HG02981 (cell line): Measurements from ENCODE around the gene ARID4B.
"Not testable (repeated sequence)": the region's sequence is repeated elsewhere in the genome, so short reads cannot be mapped to it uniquely, and the experiment has no call there.

Experiments
- ATAC-seq: cut with Tn5 transposase; IDR thresholded peaks from one replicate; pipeline ENCODE4 v1.9.1; 2021; ENCODE audit warnings: mild to moderate bottlenecking, moderate library complexity; ENCODE audit not compliant: unreplicated experiment

Gene ARID4B

DNA sequence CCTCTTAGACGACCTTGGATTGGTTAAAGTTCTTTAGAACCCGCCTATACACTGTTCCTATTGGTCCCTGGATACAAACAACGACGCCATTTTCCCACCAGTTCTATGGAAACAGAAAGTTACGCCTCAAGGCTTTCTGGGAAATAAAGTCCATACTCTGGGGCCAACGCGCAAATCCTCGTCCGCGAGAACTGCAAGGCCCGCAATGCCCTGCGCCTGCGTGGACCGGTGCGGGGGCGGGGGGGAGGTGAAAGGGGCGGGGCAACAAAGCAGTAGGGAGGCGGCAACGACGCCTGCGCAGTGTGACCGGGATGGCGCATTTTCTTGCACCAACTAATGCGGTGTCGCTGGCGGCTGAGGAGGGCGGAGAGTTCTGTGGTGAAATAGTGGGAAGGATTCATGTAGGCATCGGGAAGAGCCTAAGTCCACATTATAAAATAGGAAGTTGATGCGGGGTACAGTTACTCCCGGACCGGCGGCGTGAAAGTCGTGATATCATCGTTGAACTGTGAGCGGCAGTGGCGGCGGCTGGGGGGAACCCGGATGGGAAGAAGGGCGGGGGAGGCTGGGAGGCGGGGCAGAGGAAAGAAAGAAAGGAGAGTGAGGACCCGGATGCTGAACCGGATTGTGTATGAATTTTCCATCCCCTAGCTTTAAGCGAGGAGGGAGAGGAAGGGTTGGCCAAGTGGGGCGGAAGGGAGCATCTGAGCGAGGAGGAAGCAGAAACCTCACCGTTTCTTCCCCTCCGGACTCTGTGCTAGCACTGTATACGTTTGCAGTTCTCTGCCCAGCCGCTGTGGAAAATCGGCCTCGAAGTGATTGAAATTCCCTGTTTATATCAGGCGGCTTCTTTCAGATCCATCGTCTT is 526 bp upstream of the ARID4B start, which contains the start of gene GGPS1:
TSS of gene GGPS1 (plus strand) at position 300 of the 868 bp plus-strand sequence. CDS start 6,695 bp downstream, outside the sequence.
- peak; percentile 67 for ATAC-seq

DNA sequence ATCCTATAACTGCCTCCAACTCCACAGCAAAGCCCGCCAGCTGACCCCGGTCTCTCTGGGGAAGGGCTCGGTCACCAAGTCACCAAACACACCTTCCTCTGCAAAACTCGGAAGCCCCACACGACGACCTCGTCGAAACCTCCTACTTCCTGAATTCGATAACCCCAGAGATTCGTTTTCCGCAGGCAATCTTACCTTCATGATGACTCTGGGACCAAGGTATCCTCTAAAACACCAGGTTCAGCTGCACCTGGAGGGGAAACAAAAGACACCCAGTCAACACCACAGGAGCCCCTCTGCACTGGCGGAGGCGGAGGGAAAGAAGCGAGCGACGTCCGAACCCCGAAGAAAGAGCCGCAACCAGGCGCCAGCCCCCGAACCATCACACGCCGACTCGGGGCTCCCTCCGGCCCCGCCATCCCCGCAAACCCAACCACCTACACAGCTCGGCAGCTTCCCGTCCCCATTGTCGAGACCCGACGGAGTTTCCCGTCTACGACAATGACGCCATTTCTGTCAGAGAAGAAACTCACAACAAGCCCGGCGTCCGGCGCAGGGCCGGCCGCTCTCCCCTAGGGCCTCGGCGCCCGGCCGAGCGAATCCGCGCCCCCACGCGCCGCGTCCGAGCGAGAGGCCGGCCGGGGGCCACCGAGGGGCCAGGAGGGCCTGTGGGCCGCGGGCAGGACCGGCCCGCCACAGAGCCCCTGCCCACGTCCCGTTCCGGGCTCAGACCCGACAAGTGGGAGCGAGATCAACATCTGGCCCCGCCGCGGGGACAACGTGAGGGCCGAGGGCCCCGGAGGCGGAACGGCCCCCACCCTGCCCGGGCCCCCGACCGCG is 1.0 kb downstream of the ARID4B start:
- ATAC-seq = no peak

DNA sequence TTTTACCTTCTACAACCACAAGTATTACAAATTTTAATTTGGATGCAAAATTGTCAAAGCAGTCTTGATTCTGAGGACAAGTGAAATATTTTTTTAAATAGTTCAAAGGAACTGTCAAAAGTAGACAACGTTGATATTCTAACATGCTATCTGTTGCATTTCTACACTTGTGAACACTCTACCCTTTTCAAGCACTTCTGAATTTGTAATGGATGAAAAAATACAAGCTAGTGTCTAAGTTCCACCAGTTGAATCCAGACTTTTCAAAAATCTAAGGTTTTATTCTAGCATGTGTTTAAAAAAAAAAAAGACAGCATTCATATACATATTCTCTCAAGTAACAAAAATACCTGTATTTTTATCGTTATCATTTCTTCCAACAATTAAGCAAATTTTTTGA is 2.1 kb downstream of the ARID4B start:
- no peak for ATAC-seq

DNA sequence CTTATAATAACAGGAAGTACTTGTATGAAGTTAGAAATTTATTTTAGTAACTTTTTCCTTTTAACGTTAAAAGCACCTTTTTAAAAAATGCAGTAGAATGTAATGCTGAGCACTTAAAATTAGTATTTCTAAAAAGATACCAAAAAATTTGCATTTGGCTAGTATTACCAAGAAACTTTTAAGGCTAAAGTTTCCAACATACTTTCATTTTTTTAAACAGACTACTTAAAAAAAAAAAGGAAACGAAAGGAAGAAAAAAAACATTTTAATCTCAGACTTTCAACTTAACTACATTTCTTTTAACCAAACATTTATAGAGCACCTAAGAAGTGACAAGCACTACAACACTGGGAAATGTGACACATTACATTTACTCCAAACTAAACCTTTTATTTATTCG is 2.8 kb downstream of the ARID4B start:
- ATAC-seq = no peak

DNA sequence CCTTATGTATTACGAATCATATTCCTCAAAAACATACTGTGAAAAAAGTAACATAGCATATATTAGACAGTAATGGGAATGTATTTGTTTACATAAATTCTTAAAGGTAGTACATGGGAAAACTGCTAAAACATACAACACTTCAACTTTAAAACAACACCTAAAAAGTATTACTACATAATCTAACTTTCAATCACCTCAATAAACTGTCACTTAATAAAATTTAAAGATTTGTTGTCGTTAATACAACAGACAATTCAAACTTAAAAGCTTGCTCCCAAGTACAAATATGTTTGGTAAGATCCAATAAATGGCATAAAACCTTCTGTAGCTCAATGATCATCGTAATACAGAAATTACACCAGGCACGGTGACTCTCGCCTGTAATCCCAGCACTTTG is 3.7 kb downstream of the ARID4B start:
- ATAC-seq = no peak

DNA sequence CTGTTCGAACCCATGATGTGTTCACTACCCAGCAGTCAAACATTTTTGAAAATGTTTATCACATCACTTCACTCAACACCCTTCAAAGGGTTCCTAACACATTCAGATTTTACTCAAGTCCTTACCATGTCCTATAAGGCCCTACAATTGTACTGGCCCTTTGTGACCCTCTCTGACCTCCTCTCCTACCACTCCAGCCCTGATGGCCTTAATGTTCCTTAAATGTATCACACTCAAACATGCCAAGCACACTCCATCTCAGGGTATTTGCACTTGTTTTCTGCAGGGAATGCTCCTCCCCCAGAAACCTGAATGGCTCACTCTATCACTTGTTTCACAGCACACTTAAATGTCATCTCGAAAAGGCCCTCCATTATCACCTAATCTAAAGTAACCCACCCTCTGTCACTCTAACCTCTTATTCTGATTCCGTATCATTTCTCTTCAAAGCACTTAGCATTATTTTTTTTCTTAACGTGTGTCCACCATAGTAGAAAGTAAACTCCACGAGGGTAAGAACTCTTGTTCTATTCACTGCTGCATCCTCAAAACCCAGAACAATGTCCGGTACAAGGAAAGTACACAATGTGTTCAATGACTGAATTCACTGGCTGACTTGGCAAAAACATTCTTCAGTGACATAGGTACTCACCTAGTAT is 7.3 kb downstream of the ARID4B start:
- no peak for ATAC-seq

DNA sequence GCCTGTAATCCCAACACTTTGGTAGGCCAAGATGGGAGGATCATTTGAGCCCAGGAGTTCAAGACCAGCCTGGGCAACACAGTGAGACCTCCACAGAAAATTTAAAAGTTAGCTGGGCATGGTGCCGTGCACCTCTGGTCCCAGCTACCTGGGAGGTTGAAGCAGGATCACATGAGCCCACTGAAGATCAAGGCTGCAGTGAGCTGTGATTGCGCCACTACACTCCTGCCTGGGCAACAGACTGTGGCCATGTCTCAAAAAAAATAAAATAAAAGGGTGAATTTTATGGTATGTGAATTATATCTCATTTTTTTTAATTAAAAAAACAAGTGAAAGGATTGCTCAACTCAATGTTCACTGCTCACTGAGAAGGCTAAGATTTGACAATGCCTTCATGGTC is 8.7 kb downstream of the ARID4B start:
- ATAC-seq = no peak

DNA sequence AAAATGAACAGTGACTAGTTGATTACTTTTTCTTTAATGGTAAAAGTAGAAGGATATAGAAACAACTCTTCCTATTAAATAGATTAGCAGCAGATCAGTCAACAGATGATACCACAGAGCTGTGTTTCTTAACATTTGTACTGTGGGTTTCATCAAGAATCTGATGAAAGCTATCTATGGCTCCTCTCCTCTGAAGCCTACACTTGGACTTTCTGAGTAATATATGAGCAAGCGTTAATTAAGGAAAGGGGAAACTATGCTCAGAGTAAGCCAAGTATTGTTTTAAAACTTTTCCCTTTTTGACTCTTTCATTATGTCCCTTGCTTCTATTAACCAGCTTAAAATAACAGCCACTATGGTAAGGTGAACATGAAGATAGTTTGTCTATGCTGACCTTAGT is 10.8 kb downstream of the ARID4B start:
- ATAC-seq = no peak

DNA sequence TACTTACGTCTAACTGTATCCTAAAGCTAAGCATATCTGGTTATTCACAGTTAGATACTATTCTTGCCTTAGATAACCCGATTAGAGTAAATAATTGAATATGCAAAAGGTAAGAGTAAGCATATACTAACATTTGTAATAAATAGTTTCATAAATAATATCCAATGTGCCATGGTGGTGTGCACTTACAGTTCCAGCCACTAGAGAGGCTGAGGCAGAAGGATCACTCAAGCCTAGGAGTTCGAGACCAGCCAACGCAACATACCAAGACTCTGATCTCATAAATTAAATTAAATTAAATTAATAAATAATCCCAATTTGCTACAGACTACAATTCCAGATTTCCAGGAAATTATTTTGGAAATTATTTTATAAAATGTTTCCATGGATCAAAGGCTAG is 12.2 kb downstream of the ARID4B start:
- ATAC-seq = no peak

DNA sequence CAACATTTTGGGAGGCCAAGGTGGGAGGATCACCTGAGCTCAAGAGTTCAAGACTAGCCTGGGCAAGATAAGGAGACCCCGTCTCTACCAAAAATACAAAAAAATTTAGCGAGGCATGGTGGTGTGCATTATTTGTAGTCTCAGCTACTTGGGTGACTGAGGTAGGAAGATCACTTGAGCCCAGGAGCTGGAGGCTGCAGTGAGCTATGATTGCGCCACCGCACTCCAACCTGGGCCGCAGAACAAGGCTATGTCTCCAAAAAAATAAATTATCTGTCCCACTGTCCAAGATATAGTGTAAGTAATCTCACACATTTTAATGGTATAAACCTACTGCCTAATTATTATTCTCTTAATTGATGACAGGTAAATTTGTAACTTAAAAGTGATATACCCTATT is 12.8 kb downstream of the ARID4B start:
- ATAC-seq = no peak

DNA sequence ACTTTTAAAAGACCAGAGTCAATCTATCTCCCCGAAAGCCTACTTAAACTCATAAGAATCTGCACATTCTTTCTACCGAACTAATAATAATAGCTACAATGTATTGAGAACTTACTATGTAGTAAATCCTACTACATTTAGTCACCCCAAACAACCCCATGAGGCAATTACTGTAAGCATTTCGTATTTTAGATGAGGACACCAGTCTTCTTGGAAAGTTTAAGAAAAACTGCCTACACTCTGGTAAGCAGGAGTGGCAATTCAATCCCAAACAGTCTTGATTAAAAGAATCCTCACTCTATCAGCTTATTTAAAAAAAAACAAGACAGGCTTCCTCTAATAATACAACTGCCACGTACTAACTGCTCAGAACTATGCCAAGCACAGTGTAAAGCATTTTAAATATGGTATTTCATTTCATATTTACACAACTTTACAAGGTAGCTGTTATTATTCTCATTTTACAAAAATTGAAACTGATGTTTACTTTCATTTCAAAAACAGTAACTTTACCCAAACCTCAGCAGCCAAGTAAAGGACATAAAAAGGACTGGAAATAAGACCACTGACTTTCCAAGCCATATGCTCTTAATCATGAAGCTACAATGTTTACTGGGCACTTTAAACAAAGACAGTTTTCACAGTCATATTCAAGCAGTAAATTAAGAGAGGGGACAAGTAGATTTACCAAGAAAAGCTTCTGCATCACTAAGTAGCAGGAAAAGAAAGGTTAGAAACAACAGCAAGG is 13.9 kb downstream of the ARID4B start:
- no peak for ATAC-seq

DNA sequence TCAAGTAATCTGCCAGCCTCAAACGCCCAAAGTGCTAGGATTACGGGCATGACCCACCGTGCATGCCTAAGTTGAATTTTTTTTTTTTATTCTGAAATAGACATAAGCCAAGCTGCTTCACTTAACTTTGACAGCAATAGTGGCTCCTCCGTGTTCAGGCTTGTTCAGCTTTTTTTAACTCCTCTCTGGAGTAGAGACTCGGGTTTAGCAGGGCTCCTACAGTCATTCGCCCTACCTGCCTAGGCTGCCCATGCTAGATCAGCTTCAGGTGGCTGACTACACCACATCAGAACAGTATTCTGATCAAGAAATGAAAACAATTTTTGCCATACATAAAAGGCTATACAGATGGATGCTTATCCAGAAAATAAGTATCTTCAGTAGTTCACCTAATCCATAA is 14.7 kb downstream of the ARID4B start:
- ATAC-seq = no peak

DNA sequence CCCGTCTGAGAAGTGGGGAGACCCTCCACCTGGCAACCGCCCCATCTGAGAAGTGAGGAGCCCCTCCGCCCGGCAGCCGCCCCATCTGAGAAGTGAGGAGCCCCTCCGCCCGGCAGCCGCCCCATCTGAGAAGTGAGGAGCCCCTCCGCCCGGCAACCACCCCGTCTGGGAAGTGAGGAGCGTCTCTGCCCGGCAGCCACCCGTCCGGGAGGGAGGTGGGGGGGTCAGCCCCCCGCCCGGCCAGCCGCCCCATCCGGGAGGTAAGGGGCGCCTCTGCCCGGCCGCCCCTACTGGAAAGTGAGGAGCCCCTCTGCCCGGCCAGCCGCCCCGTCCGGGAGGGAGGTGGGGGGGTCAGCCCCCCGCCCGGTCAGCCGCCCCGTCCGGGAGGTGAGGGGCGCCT is 18.8 kb downstream of the ARID4B start:
- not testable (repeated sequence) for ATAC-seq

DNA sequence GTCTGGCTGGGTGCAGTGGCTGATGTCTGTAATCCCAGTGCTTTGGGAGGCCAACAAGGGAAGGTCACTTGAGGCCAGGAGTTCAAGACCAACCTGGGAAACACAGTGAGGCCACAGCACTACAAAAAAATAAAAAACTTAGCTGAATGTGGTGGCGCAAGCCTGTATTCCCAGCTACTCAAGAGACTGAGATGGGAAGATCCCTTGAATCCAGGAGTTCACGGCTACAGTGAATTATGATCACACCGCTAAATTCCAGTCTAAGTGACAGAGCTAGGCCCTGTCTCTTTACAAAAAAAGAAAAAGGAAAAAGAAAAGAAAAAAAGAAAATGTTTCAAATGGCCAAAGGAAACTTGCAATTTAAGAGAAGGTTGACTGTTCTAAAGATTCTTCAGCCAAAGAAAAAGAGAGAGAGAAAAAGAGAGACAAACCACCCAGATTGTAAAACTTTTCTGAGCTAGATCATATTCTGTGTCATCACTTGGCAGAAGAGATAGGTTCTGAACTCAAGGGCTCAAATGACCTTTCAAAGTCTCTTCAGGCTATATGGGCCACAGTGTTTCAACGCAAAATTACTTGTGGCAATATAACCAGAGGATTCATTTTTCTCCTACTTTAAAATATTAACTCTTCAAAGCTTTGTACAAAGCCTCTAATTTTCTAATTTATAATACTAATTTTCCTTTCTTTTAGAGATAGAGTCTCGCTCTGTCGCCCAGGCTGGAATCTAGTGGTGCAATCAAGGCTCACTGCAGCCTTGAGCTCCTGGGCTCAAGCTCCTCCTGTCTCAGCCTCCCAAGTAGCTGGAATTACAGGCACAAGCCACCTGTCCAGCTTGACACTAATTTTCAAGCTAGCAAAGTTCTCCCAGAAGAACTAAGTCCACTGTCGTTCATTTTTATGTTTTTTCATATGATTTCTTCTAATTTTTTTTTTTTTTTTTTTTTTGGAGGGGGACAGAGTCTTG is 20.5 kb downstream of the ARID4B start:
- no peak for ATAC-seq

DNA sequence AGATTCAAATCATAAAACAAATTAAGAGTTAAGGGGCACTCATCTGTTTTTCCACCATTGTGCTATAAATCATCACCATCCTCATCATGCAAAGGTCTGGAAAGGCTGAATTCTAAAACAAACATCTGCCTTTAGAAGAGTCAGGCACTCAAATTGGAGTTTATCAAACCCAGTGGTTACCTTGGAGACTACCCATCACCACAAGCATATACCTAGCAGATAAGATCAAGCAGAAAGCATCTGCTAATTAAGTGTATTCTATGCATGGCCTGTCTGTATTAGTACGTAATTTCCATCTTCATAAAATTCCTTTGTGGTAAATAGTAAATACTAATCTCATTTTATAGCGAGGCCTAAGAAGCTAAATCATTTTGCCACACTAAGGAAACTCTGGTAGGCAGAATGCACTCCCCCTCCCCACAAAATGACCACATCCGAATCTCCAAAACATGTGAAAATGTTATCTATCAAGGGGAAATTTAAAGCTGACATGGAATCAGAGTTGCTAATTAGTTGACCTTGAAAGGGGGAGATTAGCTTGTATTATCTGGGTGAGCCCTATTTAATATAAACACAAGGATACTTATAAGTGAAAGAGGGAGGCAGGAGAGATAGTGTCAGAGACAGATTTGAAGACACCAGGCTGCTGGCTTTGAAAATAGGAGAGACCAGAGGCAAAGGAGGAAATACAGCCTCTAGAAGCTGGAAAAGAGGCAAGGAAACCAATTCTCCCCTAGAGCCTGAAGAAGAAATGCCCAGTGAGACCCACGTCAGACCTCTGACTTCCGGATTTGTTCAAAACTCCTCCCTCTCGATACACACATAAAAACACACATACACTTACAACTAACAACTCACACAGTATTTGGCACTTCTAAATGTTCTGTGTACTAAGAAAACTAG is 23.2 kb downstream of the ARID4B start:
- no peak for ATAC-seq

DNA sequence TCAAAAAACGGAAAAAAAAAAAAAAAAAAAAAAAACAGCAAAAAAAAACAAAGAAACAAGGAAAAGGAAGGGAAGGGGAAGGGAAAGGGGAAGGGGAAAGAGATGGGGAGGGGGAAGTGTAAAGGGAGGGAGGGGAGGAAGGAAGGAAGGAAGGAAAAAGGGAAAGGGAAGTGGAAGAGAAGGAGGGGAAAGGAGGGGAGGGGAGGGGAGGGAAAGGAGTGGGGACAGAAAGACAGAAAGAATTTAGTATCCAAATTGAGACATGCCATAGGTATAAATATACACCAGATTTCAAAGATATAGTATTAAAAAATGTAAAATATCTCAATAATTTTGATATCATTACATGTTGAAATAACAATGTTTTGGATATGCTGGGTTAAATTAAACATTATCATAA is 25.8 kb downstream of the ARID4B start:
- ATAC-seq = no peak

DNA sequence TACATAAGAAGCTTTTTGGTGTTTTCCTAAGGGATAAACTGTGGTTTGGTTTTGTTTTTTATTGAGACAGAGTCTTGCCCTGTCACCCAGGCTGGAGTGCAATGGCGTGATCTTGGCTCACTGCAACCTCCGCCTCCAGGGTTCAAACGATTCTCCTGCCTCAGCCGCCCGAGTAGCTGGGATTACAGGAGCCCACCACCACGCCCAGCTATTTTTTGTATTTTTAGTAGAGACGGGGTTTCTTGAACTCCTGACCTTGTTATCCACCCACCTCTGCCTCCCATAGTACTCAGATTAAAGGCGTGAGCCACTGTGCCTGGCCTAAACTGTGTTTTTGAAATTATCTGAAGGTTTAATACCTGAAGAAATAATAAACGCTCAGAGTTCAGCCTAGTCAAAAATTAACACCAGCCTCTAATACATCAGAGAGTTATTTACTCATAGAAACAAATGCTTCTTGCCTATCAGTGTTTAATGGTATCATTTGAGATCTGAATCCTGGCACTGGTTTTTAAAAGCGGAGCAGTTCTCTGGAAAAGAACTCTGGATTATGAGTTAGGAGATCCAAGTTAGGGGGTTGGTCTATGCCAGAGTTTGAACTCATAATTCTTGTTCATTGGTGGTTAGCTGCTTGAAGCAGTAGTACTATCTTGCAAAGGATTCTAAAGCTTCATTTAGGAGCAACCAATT is 28.7 kb downstream of the ARID4B start:
- ATAC-seq = no peak

DNA sequence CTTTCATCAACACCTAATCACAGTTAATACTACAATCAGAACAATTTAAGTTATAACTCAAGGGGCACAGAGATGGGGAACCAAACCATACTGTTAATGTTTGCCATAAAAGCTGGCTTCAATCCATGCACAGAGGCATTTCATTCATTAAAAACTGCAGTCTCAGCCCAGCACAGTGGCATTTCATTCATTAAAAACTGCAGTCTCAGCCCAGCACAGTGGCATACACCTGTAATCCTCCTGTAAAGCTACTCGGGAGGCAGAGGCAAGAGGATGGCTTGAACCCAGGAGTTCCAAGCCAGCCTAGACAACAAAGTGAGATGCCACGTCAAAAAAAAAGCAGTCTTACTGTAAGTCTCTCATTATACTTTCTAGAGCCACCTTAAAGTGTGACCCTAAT is 29.2 kb downstream of the ARID4B start:
- no peak for ATAC-seq
